Fibroblast of lung (primary cell): ENCODE results near the gene AMBRA1. TPM values are rescaled to one million over a fixed set of nuclear protein-coding genes. Genes with fewer than 3 reads are reported as not detected.

Experiments
- DNase-seq, 2 donors: peaks; one replicate each; pipeline versions ENCODE4 v3.0.0 to v3.0.0-alpha.2; 2010; ENCODE audit warnings: low read depth in 2 of 2
- H2AFZ ChIP-seq: 2 replicates; pipeline ENCODE4 v1.5.1; 2012; ENCODE audit warnings: low read length, control low read depth, inconsistent platforms
- H3K27ac ChIP-seq: 2 replicates; pipeline ENCODE4 v1.5.1; 2011; ENCODE audit warnings: low read length, control low read depth; ENCODE audit not compliant: insufficient read depth
- H3K27me3 ChIP-seq: 2 replicates; pipeline ENCODE4 v1.5.1; 2011; ENCODE audit warnings: mild to moderate bottlenecking, low read length; ENCODE audit not compliant: control insufficient read depth, insufficient read depth
- H3K36me3 ChIP-seq: 2 replicates; pipeline ENCODE4 v1.5.1; 2011; ENCODE audit warnings: low read length; ENCODE audit not compliant: control insufficient read depth, insufficient read depth
- H3K4me1 ChIP-seq: 2 replicates; pipeline ENCODE4 v1.5.1; 2011; ENCODE audit warnings: low read length; ENCODE audit not compliant: control insufficient read depth, insufficient read depth; ENCODE audit errors: extremely low read depth
- H3K4me2 ChIP-seq: 2 replicates; pipeline ENCODE4 v1.5.1; 2011; ENCODE audit warnings: low read length, control low read depth; ENCODE audit not compliant: insufficient read depth; ENCODE audit errors: extremely low read depth
- H3K4me3 ChIP-seq, 4 experiments: fragments of 200-600 bp in 1 of 4; sonication (generic) in 1 of 4; replicated peaks in 1 of 4; 2 replicates each; pipeline ENCODE4 v1.5.1; 2011 to 2016; ENCODE audit warnings: low read length in 4 of 4, low read depth in 3 of 4, mild to moderate bottlenecking in 3 of 4, control low read depth in 2 of 4, inconsistent platforms in 1 of 4, mixed read lengths in 1 of 4; ENCODE audit not compliant: insufficient read depth in 1 of 4; ENCODE audit errors: control extremely low read depth in 1 of 4
- H3K79me2 ChIP-seq: 2 replicates; pipeline ENCODE4 v1.5.1; 2012; ENCODE audit warnings: mild to moderate bottlenecking, low read length, inconsistent platforms; ENCODE audit not compliant: control insufficient read depth, insufficient read depth
- H3K9ac ChIP-seq: 2 replicates; pipeline ENCODE4 v1.5.1; 2011; ENCODE audit warnings: mild to moderate bottlenecking, low read length, control low read depth; ENCODE audit not compliant: insufficient read depth
- H3K9me3 ChIP-seq: 2 replicates; pipeline ENCODE4 v1.5.1; 2012; ENCODE audit warnings: low read depth, low read length; ENCODE audit not compliant: control insufficient read depth, insufficient read depth
- H4K20me1 ChIP-seq: 2 replicates; pipeline ENCODE4 v1.5.1; 2011; ENCODE audit warnings: low read length; ENCODE audit not compliant: control insufficient read depth, insufficient read depth; ENCODE audit errors: extremely low read depth
- CTCF ChIP-seq, 2 donors: IDR thresholded peaks in 1 of 2; conservative IDR thresholded peaks in 1 of 2; 1 replicate in 1 of 2; 2 replicates in 1 of 2; pipeline ENCODE4 v1.5.1; 2011 to 2012; ENCODE audit warnings: low read length in 2 of 2, control low read depth in 1 of 2, inconsistent platforms in 1 of 2, low read depth in 1 of 2, mild to moderate bottlenecking in 1 of 2
- EZH2 ChIP-seq: IDR thresholded peaks from 2 replicates; pipeline ENCODE4 v1.5.1; 2012; ENCODE audit warnings: low read length, control low read depth, mild to moderate bottlenecking; ENCODE audit errors: missing control alignments
- polyA plus RNA-seq, 2 donors: library from polyadenylated mRNA; depleted of rRNA in 1 of 2; stranded (reverse) in 1 of 2; unstranded in 1 of 2; fragments of >200 nt; gene quantifications; 2 replicates each; pipeline ENCODE4 v1.2.1, GENCODE V29; 2011 to 2012; ENCODE audit warnings: missing spikeins in 1 of 2
- total RNA-seq: library from RNA; depleted of rRNA; stranded (reverse); fragments of >200 nt; gene quantifications from 2 replicates; pipeline ENCODE4 v1.2.1, GENCODE V29; 2014

The AMBRA1 gene
- total and polyA plus RNA-seq, 2 donors (not counting 1 experiment from before 2014, with no cell fraction given): 8.3 to 23.3 TPM

GRCh38 chr11:46480166-46480726 is 113.6 kb downstream of the AMBRA1 start:
- Histone ChIP-seq H3K4me3 (no peak overlapping the region), H2AFZ (no peak overlapping the region), H3K27ac (no peak overlapping the region), H3K4me2 (no peak overlapping the region), H3K79me2 (no peaks in the 10 kb centered on the region), H3K9me3 (no peaks in the 10 kb centered on the region), H3K4me1 (no peaks in the 10 kb centered on the region), H3K36me3 (no peaks in the 10 kb centered on the region), H4K20me1 (no peaks in the 10 kb centered on the region), H3K9ac (no peak overlapping the region), H3K27me3 (no peaks in the 10 kb centered on the region)
- no peak for DNase-seq
- TF ChIP-seq EZH2 (no peak), CTCF (conservative IDR thresholded peaks at IDR 0.05 in 1 of 2, IDR thresholded peaks at IDR 0.05 in 1 of 2; ENCODE audit: low read depth in 1 of 2, low read length in 2 of 2) (no peak)

GRCh38 chr11:46479601-46480000 is 114.2 kb downstream of the AMBRA1 start:
- no peaks in the 10 kb centered on the region for H3K27me3 ChIP-seq
- no peak overlapping the region for H3K4me3 ChIP-seq
- no peaks in the 10 kb centered on the region for H3K36me3 ChIP-seq
- H4K20me1 ChIP-seq: no peaks in the 10 kb centered on the region
- no peak for DNase-seq
- H3K79me2 ChIP-seq: no peaks in the 10 kb centered on the region
- no peaks in the 10 kb centered on the region for H3K9me3 ChIP-seq
- H2AFZ ChIP-seq: no peak overlapping the region
- no peak for TF ChIP-seq CTCF (conservative IDR thresholded peaks at IDR 0.05 in 1 of 2, IDR thresholded peaks at IDR 0.05 in 1 of 2; ENCODE audit: low read depth in 1 of 2, low read length in 2 of 2)
- no peak for TF ChIP-seq EZH2
- H3K4me2 ChIP-seq: no peak overlapping the region
- no peak overlapping the region for H3K27ac ChIP-seq
- H3K4me1 ChIP-seq: no peaks in the 10 kb centered on the region
- H3K9ac ChIP-seq: no peak overlapping the region

- Histone ChIP-seq H3K4me1 (no peaks in the 10 kb centered on the region), H3K9ac (no peak overlapping the region), H3K9me3 (no peaks in the 10 kb centered on the region), H3K79me2 (no peaks in the 10 kb centered on the region), H3K36me3 (no peaks in the 10 kb centered on the region), H3K27me3 (no peaks in the 10 kb centered on the region), H3K27ac (no peak overlapping the region), H3K4me2 (no peak overlapping the region), H4K20me1 (no peaks in the 10 kb centered on the region), H2AFZ (no peak overlapping the region), H3K4me3 (no peak overlapping the region)
- no peak for DNase-seq
- no peak for TF ChIP-seq EZH2
- no peak for TF ChIP-seq CTCF (conservative IDR thresholded peaks at IDR 0.05 in 1 of 2, IDR thresholded peaks at IDR 0.05 in 1 of 2; ENCODE audit: low read depth in 1 of 2, low read length in 2 of 2)
Measured at GRCh38 chr11:46478196-46478595, 115.6 kb downstream of the AMBRA1 start.
